TTC549 (cell line): ENCODE results near the gene PLD2.
"Not testable (repeated sequence)": the region's sequence is repeated elsewhere in the genome, so short reads cannot be mapped to it uniquely, and the experiment has no call there.

ENCODE experiments used
- FAIRE-seq: peaks from 2 replicates; lab custom pipeline; 2012; peaks lifted over from hg19 to GRCh38; lab: Jason Lieb, UNC

PLD2 gene

DNA sequence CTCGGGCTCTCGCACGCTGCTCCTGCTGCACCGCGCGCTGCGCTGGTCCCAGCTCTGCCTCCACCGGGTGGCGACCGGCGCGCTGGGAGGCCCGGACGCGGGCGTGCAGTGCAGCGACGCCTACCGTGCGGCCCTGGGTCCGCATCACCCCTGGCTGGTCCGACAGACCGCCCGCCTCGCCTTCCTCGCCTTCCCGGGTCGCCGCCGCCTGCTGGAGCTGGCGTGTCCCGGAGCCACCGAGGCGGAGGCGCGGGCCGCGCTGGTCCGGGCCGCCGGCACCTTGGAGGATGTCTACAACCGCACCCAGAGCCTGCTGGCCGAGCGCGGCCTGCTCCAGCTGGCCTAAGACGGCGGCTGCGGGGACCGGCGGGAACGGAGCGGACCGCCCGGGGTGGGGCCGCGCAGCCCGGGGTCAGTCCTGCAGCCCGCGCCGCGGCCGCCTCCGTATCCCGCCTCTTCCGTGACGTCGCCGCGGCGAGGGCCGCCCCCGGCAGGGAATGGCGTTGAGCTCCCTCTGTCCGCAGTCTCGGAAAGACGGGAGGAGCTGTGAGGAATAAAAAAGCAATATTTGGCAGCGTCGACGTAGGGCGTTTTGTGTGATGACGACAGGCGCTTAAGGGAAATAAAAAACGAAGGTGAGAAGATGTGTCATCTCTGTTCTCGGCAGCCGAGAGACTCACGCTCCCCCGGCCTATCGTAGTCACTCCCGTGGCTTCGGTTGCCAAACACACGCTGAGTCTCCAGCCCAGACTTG lies 16.8 kb upstream of the PLD2 start:
- FAIRE-seq, result no peak

- FAIRE-seq, result no peak
Measured at GRCh38 chr17:4790705-4791088, 16.3 kb upstream of the PLD2 start.

DNA sequence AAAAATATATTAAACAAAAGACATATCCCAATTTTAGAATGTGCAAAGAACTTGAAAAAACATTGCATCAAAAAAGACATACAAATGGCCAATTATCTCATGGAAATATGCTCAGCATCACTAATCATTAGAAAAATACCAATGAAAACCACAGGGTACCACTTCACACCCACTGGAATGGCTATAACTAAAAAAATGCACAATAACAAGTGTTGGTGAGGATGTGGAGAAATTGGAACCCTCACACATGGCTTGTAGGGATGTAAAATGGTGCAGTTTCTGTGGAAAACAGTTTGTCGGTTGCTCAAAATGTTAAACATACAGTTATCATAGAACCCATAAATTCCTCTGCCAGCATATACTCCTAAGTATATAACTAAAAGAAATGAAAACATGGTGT lies 11.8 kb upstream of the PLD2 start:
- no peak for FAIRE-seq

DNA sequence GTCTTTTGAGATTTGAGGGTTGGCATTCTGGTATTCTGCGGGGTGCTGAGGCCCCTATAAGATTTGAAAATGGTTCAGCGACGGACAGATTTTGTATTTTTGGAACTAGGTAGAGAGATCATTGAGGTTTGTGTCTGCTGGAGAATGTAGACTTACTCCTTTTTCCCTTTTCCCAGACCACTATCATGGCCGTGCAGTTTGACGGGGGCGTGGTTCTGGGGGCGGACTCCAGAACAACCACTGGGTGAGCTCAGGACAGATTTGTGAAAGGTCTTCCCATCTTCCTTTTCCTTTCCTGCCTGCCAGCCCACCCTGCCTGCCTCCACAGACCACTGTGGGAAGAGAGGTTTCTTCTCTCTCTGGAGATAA lies 10.4 kb upstream of the PLD2 start:
- no peak for FAIRE-seq

DNA sequence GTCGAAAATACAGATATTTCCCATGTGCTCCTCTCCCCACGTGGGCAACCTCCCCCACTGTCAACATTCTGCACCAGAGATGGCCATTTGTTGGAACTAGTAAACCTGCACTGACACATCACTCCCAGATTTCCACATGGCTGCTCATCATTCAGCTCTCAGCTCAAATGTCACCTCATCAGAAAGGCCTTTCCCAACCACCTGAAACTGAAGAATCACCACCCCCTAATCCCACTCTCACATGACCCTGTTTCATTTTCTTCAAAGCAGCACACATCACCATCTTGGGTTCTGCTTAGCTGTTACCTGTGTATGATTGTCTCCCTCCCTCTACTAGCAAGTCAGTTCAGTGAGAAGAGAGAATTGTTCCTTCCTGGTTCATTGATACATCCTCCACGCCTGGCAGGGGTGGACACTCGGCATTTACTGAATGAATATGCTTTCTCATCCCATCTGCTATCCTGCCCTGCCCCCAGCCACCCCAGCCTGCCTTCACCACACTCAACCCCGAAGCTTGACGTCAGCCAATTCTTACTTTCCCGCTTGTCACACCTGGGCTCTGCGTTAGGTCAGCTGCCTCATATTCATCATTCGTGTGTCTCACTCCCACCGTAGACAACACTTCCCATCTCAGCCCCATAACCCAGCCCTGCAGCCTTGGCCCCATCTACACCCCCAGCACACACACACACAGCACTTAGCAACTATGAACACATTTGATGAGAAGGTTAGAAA lies 6.3 kb upstream of the PLD2 start:
- FAIRE-seq, result no peak

DNA sequence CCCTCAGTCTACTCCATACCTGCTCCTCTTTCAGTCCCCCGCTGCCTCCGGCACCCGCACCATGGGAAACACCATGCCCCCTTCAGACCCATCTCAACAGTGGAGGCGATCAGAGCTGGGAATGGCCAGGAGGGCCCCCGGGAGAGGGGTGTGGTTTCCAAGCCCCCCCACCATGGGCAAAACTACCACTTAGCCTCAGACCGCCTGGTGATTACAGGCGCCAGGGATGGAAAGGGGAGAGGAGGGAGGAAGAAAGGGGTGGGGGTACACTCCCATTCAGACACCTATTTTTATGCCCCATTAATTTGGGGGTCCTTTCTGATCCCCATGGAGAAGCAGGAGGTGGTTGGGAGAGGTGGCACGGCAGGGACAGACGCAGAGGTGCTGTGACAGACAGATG lies 4.7 kb upstream of the PLD2 start, which contains the start of gene C17orf114:
Gene C17orf114, minus strand, starts transcription at position 101 of the 400 bp plus-strand sequence.
- FAIRE-seq, result no peak

DNA sequence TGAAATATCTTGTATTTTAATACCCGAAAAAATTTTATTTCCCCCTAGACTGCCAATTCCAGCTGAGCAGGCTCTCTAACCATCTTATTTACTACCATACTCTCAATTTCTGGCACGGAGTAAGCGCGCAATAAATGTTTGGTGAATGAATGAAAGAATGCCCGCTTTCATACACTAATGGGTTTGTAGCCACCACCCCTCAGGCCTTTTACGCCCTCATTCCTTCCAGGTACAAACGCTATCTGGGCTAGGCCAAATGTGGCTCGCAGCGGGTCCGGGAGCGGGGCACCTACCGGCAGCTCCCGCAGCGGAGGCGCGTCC lies 536 bp upstream of the PLD2 start:
- FAIRE-seq, result no peak

GRCh38 chr17:4807605-4808377 lies 839 bp downstream of the PLD2 start:
- no peak for FAIRE-seq

GRCh38 chr17:4808378-4808767 lies 1.4 kb downstream of the PLD2 start:
- FAIRE-seq, result no peak

DNA sequence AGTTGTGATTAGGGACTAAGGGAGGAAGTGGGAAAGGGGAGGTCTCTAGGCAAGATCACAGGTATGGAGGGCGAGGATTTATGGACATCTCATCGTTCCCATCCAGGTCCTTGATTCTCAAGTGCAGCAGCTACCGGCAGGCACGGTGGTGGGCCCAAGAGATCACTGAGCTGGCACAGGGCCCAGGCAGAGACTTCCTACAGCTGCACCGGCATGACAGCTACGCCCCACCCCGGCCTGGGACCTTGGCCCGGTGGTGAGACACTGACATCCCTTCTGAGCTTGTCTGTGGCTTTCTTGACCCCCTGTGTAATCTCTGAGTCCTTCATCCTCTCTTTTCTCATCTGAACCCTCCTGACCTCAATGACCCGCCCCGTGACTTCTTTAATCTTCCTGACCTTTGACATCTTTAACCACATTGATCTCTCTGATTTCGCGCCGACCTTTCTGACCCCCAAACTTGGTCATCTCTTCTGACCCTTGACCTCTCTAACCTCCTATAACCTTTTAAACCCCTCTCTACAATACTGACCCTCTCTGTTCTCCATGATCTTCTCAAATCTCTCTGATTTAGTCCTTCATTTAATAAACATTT lies 3.8 kb downstream of the PLD2 start:
- FAIRE-seq, result no peak

DNA sequence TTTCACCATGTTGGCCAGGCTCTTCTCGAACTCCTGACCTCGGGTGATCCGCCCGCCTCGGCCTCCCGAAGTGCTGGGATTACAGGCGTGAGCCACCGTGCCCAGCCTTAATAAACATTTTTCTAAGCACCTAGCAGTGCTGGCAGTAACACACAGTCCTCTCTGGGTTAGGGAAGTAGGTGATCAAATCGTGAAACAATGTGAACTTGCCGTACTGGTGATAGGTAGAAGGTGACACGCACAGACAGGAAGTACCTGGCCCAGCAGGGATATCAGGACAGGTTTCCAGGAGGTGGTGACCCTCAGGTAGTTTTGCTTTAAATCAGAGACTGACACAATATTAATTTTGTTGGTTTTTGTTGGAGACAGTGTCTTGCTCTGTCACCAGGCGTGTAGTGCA lies 4.5 kb downstream of the PLD2 start:
- FAIRE-seq, result no peak

- no peak for FAIRE-seq
Measured at GRCh38 chr17:4812690-4813089, 5.7 kb downstream of the PLD2 start.

DNA sequence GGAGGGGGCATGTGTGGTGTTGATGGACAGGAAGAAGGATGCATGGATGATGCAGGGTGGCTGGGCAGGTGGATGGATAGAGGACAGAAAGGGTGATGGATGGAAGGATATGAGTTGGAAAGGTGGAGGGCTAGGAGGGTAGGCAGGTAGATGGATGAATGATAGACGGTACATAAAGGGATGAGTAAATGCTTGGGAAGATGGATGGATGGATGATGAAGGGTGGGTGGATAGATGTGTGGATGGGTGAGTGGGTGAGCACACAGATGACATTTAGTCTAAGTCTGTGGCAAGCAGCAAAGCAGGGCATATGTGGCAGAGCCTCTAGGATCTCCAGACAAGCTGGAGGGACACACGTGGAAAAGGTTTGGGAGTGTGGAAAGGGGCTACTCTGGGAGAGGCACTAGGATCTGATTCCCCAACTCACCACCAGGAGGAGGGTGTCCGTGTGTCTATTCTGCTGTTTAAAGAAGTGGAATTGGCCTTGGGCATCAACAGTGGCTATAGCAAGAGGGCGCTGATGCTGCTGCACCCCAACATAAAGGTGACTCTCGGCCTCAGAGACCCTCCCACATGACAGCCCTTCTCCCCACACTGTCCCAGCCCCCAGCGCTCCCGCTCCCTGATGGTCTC lies 8.2 kb downstream of the PLD2 start:
- FAIRE-seq, result no peak

- FAIRE-seq, result no peak
Measured at GRCh38 chr17:4816826-4817225, 9.9 kb downstream of the PLD2 start.

DNA sequence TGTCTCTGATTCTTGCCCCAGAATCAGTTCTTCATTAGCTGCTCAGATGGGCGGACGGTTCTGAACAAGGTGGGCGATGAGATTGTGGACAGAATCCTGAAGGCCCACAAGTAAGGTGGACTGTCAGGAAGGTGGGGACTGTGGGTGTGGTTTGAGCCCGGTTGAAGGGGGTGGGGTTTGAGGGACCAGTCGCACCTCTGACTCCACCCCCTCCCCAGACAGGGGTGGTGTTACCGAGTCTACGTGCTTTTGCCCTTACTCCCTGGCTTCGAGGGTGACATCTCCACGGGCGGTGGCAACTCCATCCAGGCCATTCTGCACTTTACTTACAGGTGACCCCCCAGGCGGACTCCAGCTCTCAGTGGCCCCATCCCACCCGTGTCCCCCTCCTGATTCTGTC lies 11.3 kb downstream of the PLD2 start:
- no peak for FAIRE-seq

DNA sequence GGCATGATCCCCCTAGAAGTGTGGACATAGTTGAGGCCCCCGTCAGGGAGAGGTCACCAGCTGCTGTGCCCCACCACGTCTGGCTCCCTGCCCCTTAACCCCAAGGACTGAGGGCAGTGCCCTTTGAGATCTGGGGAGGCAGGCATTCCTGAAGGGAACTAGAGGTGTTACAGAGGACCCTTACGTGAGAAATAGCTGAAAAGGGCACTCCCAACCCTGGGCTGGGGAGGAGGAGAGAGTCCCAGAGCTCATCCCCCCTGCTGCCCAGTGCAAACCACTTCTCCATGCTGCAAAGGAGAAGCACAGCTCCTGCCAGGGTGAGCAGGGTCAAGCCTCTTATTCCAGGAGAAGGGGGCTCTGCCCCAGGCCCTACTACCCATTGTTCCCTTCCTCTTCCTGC lies 15.9 kb downstream of the PLD2 start:
- FAIRE-seq, result no peak

- FAIRE-seq, result no peak
Measured at GRCh38 chr17:4823373-4824089, 16.6 kb downstream of the PLD2 start.

DNA sequence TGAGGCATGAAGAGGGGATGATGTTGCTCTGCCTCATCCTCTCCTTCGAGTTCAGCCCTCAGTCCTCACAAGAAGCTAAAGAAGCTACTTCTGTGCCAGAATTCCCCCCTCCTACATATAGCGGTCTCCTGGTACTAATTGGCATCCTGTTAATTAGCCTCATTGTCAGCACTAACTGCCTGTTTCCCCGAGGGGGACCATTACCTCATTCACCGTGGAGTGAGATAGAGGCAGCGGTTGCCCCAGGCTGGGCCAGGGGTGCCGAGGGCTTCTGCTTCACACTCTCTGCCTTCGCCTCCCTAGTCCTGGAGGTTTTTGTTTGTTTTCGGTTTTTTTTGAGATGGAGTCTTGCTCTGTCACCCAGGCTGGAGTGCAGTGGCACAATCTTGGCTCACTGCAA lies 20.4 kb downstream of the PLD2 start:
- no peak for FAIRE-seq

DNA sequence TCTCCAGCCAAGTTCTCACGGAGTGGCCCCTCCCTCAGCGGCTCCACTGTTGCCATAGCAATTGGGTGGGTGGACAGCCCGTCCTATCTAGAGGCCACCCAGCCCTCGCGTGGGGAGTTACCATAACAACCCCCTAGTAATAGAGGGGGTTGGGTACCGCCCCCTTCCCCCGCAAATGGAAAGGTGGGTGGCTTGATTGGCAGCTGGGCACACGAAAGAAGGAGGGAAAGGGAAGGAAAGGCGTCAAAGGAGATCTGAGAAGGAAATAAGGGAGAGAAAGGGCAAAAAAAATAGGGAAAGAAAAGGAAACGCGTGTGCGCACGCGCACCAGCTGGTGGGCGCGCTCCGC lies 25.9 kb downstream of the PLD2 start:
- not testable (repeated sequence) for FAIRE-seq

- FAIRE-seq, result no peak
Measured at GRCh38 chr17:4833178-4833940, 26.4 kb downstream of the PLD2 start, which contains the start of gene MINK1. Gene MINK1 (plus strand): TSS chr17:4833340. CDS start chr17:4833584, 244 bp downstream.
